Osteoblast (primary cell): ENCODE results near the gene ARHGEF2. TPM values are rescaled to one million over a fixed set of nuclear protein-coding genes. Genes with fewer than 3 reads are reported as not detected.
"Not testable (repeated sequence)": the region's sequence is repeated elsewhere in the genome, so short reads cannot be mapped to it uniquely, and the experiment has no call there.

Experiments
- DNase-seq: peaks from one replicate; pipeline ENCODE4 v3.0.0; 2011; ENCODE audit warnings: low spot score, mixed read lengths; ENCODE audit not compliant: insufficient read length; ENCODE audit errors: missing footprints
- H2AFZ ChIP-seq: 2 replicates; pipeline ENCODE4 v1.6.0; 2011; ENCODE audit warnings: mild to moderate bottlenecking, low read length
- H3K27ac ChIP-seq: 2 replicates; pipeline ENCODE4 v1.5.1; 2011; ENCODE audit warnings: mild to moderate bottlenecking, low read depth, low read length, moderate library complexity
- H3K27me3 ChIP-seq: 2 replicates; pipeline ENCODE4 v1.6.0; 2012; ENCODE audit warnings: mild to moderate bottlenecking, control low read depth, inconsistent platforms, low read length, moderate library complexity; ENCODE audit not compliant: insufficient read depth
- H3K36me3 ChIP-seq: 2 replicates; pipeline ENCODE4 v1.5.1; 2011; ENCODE audit warnings: mild to moderate bottlenecking, low read length, control low read depth, moderate library complexity; ENCODE audit not compliant: insufficient read depth
- H3K4me1 ChIP-seq: 2 replicates; pipeline ENCODE4 v1.5.1; 2011; ENCODE audit warnings: mild to moderate bottlenecking, low read length, control low read depth, moderate library complexity; ENCODE audit not compliant: insufficient read depth
- H3K4me2 ChIP-seq: 2 replicates; pipeline ENCODE4 v1.6.0; 2011; ENCODE audit warnings: mild to moderate bottlenecking, low read length; ENCODE audit not compliant: insufficient read depth
- H3K4me3 ChIP-seq: fragments of 200-600 bp; sonication (generic); 3 replicates; pipeline ENCODE4 v1.5.1; 2012; ENCODE audit warnings: mild to moderate bottlenecking, low read length, inconsistent platforms; ENCODE audit not compliant: insufficient read depth
- H3K79me2 ChIP-seq: 2 replicates; pipeline ENCODE4 v1.6.0; 2012; ENCODE audit warnings: mild to moderate bottlenecking, low read length, control low read depth, inconsistent platforms; ENCODE audit not compliant: insufficient read depth
- H3K9me3 ChIP-seq: 2 replicates; pipeline ENCODE4 v1.5.1; 2011; ENCODE audit warnings: low read depth, low read length, control low read depth
- H4K20me1 ChIP-seq: 2 replicates; pipeline ENCODE4 v1.6.0; 2012; ENCODE audit warnings: mild to moderate bottlenecking, low read length, control low read depth; ENCODE audit not compliant: insufficient read depth
- CTCF ChIP-seq: IDR thresholded peaks from 2 replicates; pipeline ENCODE4 v1.5.1; 2011; ENCODE audit warnings: mild to moderate bottlenecking, low read depth, low read length, moderate library complexity; ENCODE audit errors: extremely low read depth
- total RNA-seq: library from RNA; depleted of rRNA; stranded (reverse); fragments of >200 nt; gene quantifications from 2 replicates; pipeline ENCODE4 v1.2.3, GENCODE V29; 2012

The ARHGEF2 gene
- total RNA-seq, 1 donor: 183 TPM

DNA sequence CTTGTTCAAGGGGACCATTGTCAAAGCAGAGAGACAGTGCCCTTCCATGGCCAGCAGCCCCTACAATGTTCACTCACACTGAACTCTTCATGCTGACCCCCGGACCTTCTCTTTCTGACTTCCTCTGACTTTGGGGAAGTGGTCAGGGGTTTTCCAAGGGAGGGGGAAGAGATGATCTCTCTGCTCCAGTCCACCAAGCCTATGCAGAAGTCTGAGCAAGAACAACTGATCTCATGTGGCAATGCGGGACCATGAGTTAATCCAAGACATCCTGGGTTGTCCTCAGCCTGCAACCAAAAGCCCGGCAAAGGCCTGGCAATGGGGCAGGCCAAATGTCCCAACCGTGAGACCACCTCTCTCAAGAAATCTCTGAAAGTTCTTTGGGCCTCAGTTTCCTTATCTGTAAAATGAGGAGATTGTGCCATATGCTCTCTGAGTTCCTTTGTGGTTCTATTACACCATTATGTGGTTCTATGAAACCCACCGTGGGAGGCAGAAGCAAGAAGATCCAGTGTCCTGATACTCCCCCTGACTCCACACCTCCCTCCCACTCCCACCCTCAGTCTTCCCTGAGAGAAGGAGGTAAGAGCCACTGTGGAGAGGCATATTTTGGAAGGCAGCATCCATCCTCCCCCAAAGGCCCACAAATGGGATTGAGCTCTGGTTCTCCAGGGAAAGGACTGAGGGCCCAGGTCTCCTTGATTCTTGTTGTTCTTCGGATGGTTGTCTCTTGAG, 11.8 kb upstream of the ARHGEF2 start:
- no peak overlapping the region for H3K27ac ChIP-seq
- H3K4me2 ChIP-seq: no peak overlapping the region
- H3K36me3 ChIP-seq: no peaks in the 10 kb centered on the region
- H2AFZ ChIP-seq: no peak overlapping the region
- no peak overlapping the region for H3K4me3 ChIP-seq
- H3K27me3 ChIP-seq: no peaks in the 10 kb centered on the region
- H3K4me1 ChIP-seq: peaks cover 12% of the 10 kb centered on the region
- no peaks in the 10 kb centered on the region for H4K20me1 ChIP-seq
- H3K79me2 ChIP-seq: no peaks in the 10 kb centered on the region
- no peaks in the 10 kb centered on the region for H3K9me3 ChIP-seq
- DNase-seq: no peak
- TF ChIP-seq CTCF: no peak

DNA sequence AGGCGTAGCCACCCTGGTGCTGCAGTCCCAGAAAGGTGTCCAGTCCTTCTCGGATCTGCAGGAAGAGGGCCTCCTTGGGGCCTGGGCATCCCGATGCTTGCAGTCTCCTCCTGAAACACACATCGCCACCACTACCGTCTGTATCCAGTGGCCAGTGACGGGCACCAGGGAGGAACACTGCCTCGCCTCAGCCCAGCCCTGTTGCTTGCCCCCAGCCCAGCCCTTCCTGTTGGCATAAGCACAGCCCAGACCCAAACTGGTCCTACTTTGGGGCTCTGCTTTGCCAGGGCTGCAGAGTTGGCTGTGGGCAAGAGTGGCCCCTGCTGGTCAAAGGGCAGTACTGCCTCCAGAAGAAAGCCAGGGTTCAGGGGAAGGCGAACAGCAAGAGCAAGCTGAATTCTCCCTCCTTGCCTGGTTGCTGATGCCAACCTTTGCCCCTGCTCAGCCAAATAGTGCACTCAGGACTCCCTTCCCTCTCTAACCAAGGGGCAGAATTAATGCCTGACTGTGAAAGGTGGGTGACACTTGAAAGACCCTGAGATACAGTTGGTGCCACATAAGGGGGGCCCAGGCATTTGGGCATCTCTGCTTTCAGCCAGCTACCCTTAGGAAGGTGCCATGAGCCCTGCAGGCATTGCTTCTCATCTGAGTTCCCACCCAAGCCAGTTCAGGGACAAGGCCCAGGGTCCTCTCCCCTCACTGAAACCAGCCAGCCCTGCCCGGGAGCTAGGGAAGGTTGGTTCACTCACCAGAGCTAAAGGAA, 11.1 kb upstream of the ARHGEF2 start:
- peak overlapping the region; percentile 58 for H3K4me3 ChIP-seq
- peak; percentile 88 for DNase-seq
- peak; percentile 99 for TF ChIP-seq CTCF
- H3K36me3 ChIP-seq: no peaks in the 10 kb centered on the region
- peaks cover 12% of the 10 kb centered on the region for H3K4me1 ChIP-seq
- H3K4me2 ChIP-seq: peak overlapping the region; percentile 69
- no peaks in the 10 kb centered on the region for H3K79me2 ChIP-seq
- no peak overlapping the region for H3K27ac ChIP-seq
- no peaks in the 10 kb centered on the region for H3K27me3 ChIP-seq
- peak overlapping the region; percentile 83 for H2AFZ ChIP-seq
- no peaks in the 10 kb centered on the region for H3K9me3 ChIP-seq
- no peaks in the 10 kb centered on the region for H4K20me1 ChIP-seq

GRCh38 chr1:155984903-155985645, 6.7 kb upstream of the ARHGEF2 start:
- not testable (repeated sequence) for H3K9me3 ChIP-seq, H3K36me3 ChIP-seq, H4K20me1 ChIP-seq, H3K4me2 ChIP-seq, H3K27me3 ChIP-seq, H3K4me3 ChIP-seq, H3K27ac ChIP-seq, H2AFZ ChIP-seq
- H3K79me2 ChIP-seq: peaks cover 25% of the 10 kb centered on the region
- peak; percentile 14 for DNase-seq
- peaks cover 47% of the 10 kb centered on the region for H3K4me1 ChIP-seq

GRCh38 chr1:155984341-155984740, 6.0 kb upstream of the ARHGEF2 start:
- H3K9me3 ChIP-seq: no peaks in the 10 kb centered on the region
- no peaks in the 10 kb centered on the region for H3K36me3 ChIP-seq
- peaks cover 54% of the 10 kb centered on the region for H3K4me1 ChIP-seq
- DNase-seq: peak; percentile 23
- no peaks in the 10 kb centered on the region for H3K27me3 ChIP-seq
- no peak for TF ChIP-seq CTCF
- H2AFZ ChIP-seq: no peak overlapping the region
- no peak overlapping the region for H3K4me3 ChIP-seq
- peaks cover 32% of the 10 kb centered on the region for H3K79me2 ChIP-seq
- H3K4me2 ChIP-seq: no peak overlapping the region
- peak overlapping the region; percentile 92 for H3K27ac ChIP-seq
- no peaks in the 10 kb centered on the region for H4K20me1 ChIP-seq
